NCI-H2196 (cell line): ENCODE data around the gene KRT39.

ENCODE experiments used
- DNase-seq: peaks from one replicate; lab custom pipeline; 2025; ENCODE audit not compliant: unreplicated experiment; lab: John Stamatoyannopoulos, UW

KRT39 gene

DNA sequence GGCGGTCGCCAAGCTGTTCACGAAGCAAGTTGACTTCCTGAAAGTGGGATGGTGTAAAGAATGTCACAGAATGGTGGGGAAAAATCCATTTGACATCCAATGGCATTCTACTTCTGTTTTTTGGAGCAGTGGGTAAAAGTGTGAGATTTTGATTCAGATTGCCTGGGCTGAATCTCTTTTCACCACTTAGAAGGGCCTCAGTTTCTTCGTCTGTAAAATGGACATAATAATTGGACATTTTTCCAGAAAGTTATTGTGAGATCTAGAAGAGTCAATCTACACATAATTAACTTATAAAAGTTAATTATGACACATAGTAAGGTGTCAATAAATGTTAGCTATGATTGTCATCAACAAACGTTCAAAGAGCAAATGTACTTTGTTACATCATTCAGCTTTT is 14.4 kb upstream of the KRT39 start:
- no peak for DNase-seq

DNA sequence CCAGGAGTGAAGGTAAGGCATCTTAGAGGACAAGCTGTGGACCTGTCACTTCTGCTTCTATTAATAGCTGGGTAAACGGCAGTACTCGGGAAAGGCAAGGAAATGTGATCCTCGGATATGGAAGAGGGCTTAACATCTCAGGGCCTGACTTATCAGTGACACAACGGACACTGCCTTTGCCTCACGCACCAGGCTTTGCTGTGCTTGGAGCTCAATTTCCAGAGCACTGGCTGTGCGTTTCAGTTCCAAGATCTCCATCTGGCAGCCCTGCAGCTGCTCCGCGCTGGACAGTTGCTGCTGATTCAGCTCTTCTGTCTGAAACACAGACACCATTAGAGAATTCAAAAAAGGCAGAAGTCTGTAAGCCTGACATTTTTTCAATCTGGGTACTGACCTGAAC is 13.8 kb upstream of the KRT39 start:
- DNase-seq, result peak; percentile 7

DNA sequence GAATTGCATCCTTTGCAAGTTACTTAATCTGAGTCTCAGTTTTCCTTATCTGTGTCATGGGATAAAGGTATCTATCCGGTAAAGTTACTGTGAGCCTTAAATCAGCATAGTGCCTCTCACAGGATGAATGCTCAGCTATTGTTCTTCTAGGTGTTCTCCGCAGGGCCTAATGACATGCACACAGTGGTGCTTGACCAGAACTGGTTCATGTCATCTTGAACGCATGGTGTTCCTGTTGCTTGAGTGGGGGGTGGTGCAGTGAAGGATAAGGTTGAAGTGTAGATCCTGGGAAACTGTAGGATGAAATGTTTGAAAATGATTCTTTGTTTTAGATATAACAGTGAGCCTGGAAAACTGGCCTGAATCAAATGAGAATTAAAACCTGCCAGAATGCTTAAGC is 13.4 kb upstream of the KRT39 start:
- DNase-seq, result no peak

GRCh38 chr17:40978575-40979151 is 11.9 kb upstream of the KRT39 start:
- no peak for DNase-seq

DNA sequence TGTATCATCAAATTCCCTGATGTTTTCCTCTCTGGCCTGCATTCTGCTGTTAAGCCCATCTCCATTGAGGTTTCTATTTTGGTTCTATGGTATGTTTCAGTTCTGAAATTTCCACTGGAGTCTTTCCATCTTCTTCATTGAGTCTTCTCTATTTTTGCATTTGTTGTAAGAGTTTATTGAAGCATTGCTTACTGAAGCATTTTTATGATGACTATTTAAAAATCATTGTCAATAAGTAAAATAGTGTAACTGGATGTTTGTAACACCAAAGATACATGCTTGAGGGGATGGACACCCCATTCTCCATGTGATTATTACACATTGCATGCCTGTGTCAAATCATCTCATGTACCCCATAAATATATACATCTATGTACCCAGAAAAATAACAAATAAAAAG is 8.8 kb upstream of the KRT39 start:
- DNase-seq, result no peak

DNA sequence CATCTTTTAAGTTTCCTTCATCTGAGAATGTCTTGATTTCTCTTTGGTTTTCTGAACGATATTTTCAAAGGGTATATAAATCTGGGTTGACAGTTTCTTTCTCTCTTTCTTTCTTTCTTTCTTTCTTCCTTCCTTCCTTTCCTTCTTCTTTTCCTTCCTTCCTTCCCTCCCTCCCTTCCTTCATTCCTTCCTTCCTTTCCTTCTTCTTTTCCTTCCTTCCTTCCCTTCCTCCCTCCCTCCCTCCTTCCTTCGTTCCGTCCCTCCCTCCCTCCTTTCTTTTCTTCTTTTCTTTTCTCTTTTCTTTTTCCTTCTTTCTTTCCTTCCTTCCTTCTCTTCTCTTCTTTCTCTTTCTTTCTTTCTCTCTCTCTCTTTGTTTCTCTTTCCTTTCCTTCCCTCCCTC is 7.6 kb upstream of the KRT39 start:
- DNase-seq, result no peak

- DNase-seq, result no peak
Observed at GRCh38 chr17:40967582-40967981, 834 bp upstream of the KRT39 start.

DNA sequence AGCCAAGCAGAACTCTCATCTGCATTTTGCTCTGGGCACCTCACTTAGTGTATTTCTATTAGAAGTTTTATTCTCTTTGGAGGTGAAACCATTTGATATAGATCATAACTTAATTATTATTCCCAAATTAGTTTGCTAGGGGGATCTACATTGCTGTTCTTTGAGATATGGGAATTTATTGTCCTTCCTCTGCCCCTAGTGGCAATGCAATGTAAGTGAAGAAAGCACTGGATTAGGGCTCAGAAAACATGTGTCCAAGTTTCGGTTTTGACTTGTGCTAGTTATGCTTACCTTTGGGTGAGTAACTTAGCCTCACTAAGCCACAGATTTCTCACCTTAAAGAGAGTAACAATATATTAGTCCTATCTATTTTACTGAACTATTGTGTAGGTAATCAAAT is 2.9 kb downstream of the KRT39 start:
- no peak for DNase-seq

- DNase-seq, result no peak
Observed at GRCh38 chr17:40962059-40962561, 4.6 kb downstream of the KRT39 start.

- DNase-seq, result no peak
Observed at GRCh38 chr17:40961591-40961990, 5.2 kb downstream of the KRT39 start.

DNA sequence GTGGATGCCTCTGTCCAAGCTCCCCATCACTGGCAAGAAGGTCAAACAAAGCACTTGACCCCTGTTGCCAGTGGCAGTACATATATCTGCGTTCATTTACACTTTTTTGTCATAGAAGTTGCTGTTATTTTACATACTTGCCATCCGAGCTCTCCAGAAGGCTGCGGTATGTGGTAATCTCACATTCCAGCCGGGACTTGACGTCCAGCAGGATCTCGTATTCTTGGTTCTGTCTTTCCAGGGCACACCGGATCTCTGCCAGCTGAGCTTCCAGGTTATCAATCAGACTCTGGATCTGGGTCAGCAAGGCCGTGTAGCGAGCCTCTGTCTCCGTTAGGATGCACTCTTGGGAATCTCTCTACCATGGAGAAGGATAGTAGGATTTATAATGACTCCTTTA is 6.6 kb downstream of the KRT39 start:
- no peak for DNase-seq

DNA sequence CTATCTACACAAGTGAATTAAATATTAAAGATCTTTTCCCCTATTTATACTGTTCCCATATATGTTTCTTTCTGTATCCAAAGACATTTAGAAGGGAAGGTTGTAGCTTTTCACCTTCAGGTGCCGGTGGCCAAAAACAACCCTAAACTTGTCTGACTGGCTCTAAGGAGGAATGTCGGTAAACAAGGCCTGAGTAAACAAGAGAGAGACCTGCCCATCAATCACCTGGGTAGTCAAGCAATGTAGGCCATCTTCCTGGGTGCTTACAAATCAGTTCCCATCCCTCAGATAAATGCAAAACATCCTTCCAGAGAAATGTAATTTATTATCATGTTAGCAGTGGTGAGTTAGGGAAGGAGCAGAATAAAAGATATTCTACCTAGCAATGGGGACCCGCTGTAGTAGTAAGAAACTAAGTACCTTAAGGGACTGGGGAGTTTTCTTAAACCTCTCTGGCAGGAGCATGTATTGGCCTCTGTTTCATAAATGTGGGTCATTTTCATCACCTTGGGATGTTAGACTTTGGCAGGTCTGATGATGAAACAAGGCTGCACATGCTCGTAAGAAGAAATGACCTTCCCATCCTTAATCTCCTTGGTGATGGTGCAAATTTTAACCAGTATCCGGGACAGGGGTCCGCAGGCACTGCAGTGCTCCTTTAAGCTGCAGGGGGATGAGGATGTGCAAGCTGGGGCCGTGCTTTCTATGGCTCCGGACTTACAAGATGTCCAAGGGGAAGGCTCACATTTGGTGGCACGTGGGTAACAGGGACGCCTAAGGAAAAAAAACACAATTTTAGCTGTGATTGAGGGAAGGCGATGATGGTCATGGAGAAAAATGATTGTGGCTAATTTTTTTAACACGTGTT is 8.4 kb downstream of the KRT39 start:
- no peak for DNase-seq

GRCh38 chr17:40956401-40957254 is 10.1 kb downstream of the KRT39 start:
- DNase-seq, result no peak

GRCh38 chr17:40953881-40954280 is 12.9 kb downstream of the KRT39 start:
- DNase-seq, result no peak

GRCh38 chr17:40952661-40953060 is 14.1 kb downstream of the KRT39 start:
- no peak for DNase-seq

DNA sequence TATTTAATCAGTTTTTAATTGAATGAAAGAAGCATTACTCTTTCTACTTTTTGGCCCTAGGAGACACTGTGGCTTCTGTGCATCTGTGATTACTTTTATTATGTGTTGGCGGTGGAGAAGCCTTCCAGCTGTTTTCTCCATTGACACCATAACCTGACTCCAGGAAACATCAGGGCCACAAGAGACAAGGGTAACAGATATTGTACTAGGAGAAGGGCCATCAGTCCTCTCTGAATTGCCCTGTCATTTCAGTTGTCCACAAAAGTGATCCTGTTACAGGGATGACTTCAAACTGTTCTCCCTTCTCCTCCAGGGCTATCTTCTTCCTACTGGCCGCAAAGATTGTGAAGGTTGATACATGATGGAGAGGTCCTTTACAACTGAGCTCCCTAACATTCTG is 14.6 kb downstream of the KRT39 start:
- DNase-seq, result no peak

DNA sequence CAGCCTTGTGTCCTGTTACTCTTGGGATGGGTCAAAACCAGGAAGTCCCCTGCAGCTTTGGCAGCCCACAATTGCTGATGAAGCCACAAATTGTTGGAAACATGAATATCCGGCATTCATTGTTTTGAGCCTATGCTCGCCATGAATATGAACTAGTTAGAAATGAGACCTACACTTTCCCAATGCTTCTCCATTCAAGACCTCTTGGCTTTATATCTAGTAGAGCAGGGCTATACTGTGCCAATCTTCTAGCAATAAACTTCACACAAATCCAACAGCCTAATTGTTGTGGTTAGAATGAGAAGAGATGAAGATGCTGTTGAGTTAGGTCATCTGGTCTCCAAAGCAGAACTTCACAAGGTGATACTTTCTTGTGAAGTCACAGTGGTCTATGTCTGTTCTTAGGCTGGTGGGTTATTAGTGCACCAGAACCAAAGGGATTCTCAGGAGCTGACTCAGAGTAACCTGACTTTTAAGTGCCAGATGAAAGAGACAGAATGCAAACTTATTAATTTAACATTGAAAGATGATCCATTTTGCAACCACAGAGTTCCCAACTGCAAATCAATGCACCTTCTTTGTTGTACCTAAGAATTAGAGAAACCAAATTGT is 15.6 kb downstream of the KRT39 start:
- no peak for DNase-seq

DNA sequence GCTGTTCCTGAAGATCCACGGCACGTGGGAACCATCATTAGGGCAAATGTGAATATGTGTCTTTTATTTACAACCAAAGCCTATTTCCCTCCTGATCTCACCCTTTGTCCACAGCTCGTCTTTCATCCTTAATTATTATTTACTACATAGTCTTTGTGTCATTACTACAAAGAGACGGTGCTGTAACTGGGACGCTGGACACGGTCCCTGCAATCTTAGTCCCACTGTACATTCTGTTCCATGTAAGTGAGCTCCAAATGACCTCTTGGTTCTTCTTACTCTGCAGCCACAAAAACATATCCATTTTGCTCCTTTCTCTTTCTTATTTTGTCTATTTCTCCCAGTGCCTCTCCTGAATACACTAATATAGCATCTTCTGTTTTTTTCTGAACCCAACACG is 16.6 kb downstream of the KRT39 start:
- DNase-seq, result no peak

DNA sequence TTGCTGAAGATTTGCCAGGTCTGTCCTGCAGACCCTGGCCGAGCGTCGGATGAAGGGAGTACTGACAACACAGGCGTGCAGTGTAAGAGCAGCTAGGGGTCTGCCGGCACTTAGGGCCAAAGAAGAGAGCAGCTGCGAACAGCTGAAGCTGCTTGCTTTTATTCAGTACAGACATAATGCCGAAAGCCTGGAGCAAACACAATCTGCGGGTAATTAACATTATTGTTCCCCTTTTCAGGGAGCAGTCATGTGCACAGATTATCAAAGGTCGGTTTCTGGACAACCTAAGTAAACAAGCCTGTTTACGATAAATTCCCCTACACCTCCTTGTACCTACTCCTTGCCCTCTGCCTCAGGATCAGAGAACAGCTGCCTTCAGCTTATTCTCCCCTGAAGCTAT is 17.3 kb downstream of the KRT39 start:
- no peak for DNase-seq

DNA sequence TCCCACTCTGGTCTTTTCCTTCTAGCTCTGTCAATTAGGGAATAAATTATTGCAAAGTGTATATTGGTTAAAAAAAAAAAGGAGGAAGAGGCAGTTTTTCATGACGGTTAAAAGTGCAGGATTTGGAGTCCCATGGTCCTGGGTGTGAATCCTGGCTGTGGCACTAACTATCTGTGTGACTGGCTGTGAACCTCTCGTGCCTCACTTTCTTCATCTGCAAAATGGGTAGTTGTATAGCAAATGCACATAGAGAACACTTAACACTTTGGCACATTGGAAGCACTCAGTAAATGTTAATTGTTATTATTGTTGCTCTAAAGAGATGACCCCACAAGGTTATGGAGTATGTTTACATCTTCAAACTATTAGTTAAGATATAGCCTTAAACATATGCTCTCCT is 18.8 kb downstream of the KRT39 start:
- DNase-seq, result no peak

GRCh38 chr17:40945414-40945813 is 21.3 kb downstream of the KRT39 start:
- no peak for DNase-seq
